K562 (cell line): ENCODE measurements around the gene CAPS. TPM values are rescaled to one million over a fixed set of nuclear protein-coding genes. Genes with fewer than 3 reads are reported as not detected.
A peak's percentile ranks its signal among the peaks of the same experiment; 100 is the strongest.

Source experiments
- ATAC-seq: fragments of 200-7000 bp; cut with Tn5 transposase; 3 replicates; pipeline ENCODE4 v1.9.1; 2020; ENCODE audit warnings: moderate library complexity
- BruUV-seq: library from RNA; stranded (reverse); fragments of 400-500 nt; replicated peaks from 2 replicates; lab custom pipeline; 2021; lab: Mats Ljungman, UMichigan
- CTCF ChIA-PET: fragments of 300-600 bp; formaldehyde crosslinking; extraction: SDS; loops from one replicate; lab custom pipeline; 2021; ENCODE audit warnings: low intra/inter-chr PET ratio; lab: Yijun Ruan, JAX
- POLR2A ChIA-PET: fragments of 300-600, 350-650 bp; sonication (Branson Sonifier 250); formaldehyde crosslinking; extraction: SDS; loops from one replicate; lab custom pipeline; 2021; ENCODE audit warnings: antibody characterized with exemption, inconsistent platforms; lab: Yijun Ruan, JAX
- DNase-seq, 4 experiments: peaks; one replicate each; pipeline versions ENCODE4 v3.0.0 to v3.0.0-alpha.2; 2011 to 2018; ENCODE audit warnings: low spot score in 3 of 4, mixed read lengths in 3 of 4; ENCODE audit errors: extremely low read depth in 1 of 4
- FAIRE-seq: peaks from 2 replicates; lab custom pipeline; 2011; peaks lifted over from hg19 to GRCh38; lab: Jason Lieb, UNC
- H2AFZ ChIP-seq: 2 replicates; pipeline ENCODE4 v1.6.0; 2011; ENCODE audit warnings: low read depth, low read length, control low read depth, inconsistent platforms
- H3K27ac ChIP-seq: fragments of 200-600 bp; 3 replicates; pipeline ENCODE4 v1.8.0; 2011; ENCODE audit warnings: low read depth, mild to moderate bottlenecking, control low read depth, inconsistent platforms, low read length, moderate library complexity, mixed read lengths; ENCODE audit errors: extremely low read depth
- H3K27me3 ChIP-seq, 2 experiments: fragments of 300-600 bp in 1 of 2; 2 replicates in 1 of 2; 3 replicates in 1 of 2; pipeline versions ENCODE4 v1.6.0 to v1.8.0; 2011; ENCODE audit warnings: inconsistent platforms in 2 of 2, low read length in 2 of 2, mild to moderate bottlenecking in 1 of 2, mixed read lengths in 1 of 2, moderate library complexity in 1 of 2; ENCODE audit not compliant: control insufficient read depth in 2 of 2, insufficient read depth in 2 of 2
- H3K36me3 ChIP-seq: fragments of 300-600 bp; 3 replicates; pipeline ENCODE4 v1.8.0; 2011; ENCODE audit warnings: mild to moderate bottlenecking, low read length, inconsistent platforms; ENCODE audit not compliant: control insufficient read depth, insufficient read depth
- H3K4me1 ChIP-seq, 2 experiments: fragments of 200-600 bp in 1 of 2; replicated peaks in 1 of 2; 2 replicates in 1 of 2; 3 replicates in 1 of 2; pipeline versions ENCODE4 v1.5.1 to v1.8.0; 2011; ENCODE audit warnings: inconsistent platforms in 2 of 2, low read length in 2 of 2, mild to moderate bottlenecking in 1 of 2, mixed read lengths in 1 of 2, moderate library complexity in 1 of 2; ENCODE audit not compliant: control insufficient read depth in 2 of 2, insufficient read depth in 2 of 2
- H3K4me2 ChIP-seq: 2 replicates; pipeline ENCODE4 v1.6.1; 2011; ENCODE audit warnings: low read length, control low read depth, inconsistent platforms, mixed read lengths; ENCODE audit not compliant: insufficient read depth
- H3K4me3 ChIP-seq: fragments of 200-600 bp; sonication (generic), shearing (Covaris generic); 2 replicates; pipeline ENCODE4 v1.5.1; 2016; ENCODE audit warnings: control low read depth, inconsistent platforms
- H3K79me2 ChIP-seq: fragments of 200-600 bp; 3 replicates; pipeline ENCODE4 v1.8.0; 2011; ENCODE audit warnings: low read length, inconsistent platforms; ENCODE audit not compliant: control insufficient read depth, insufficient read depth
- H3K9ac ChIP-seq, 2 experiments: 2 replicates each; pipeline versions ENCODE4 v1.6.0 to v1.6.1; 2011; ENCODE audit warnings: low read depth in 2 of 2, low read length in 2 of 2, control low read depth in 1 of 2, inconsistent platforms in 1 of 2, mild to moderate bottlenecking in 1 of 2, mixed read lengths in 1 of 2; ENCODE audit not compliant: insufficient read depth in 1 of 2
- H3K9me1 ChIP-seq: one replicate; pipeline ENCODE4 v1.6.0; 2011; ENCODE audit warnings: inconsistent platforms, mild to moderate bottlenecking, low read length, moderate library complexity; ENCODE audit not compliant: control insufficient read depth, insufficient read depth
- H3K9me3 ChIP-seq: replicated peaks from 2 replicates; pipeline ENCODE4 v1.5.1; 2011; ENCODE audit warnings: low read depth, low read length, inconsistent platforms; ENCODE audit not compliant: control insufficient read depth, insufficient read depth
- H4K20me1 ChIP-seq: replicated peaks from 2 replicates; pipeline ENCODE4 v1.6.1; 2011; ENCODE audit warnings: low read length, inconsistent platforms, mixed read lengths; ENCODE audit not compliant: control insufficient read depth, insufficient read depth
- ARID2 ChIP-seq: fragments of 450-650 bp; IDR thresholded peaks from 2 replicates; pipeline ENCODE4 v1.6.1; 2017; ENCODE audit warnings: antibody characterized with exemption, mild to moderate bottlenecking
- MECOM ChIP-seq: fragments of 250-450 bp; sonication (Bioruptor Pico); IDR thresholded peaks from 2 replicates; pipeline ENCODE4 v1.8.0; 2022; ENCODE audit warnings: inconsistent platforms
- MEF2A ChIP-seq: IDR thresholded peaks from 2 replicates; pipeline ENCODE4 v1.6.1; 2011; ENCODE audit warnings: low read depth, mild to moderate bottlenecking, low read length, moderate library complexity; ENCODE audit not compliant: control insufficient read depth
- SIX5 ChIP-seq, 2 experiments: IDR thresholded peaks; 2 replicates each; pipeline ENCODE4 v1.6.1; 2011; ENCODE audit warnings: low read length in 2 of 2, borderline replicate concordance in 1 of 2, low read depth in 1 of 2, mild to moderate bottlenecking in 1 of 2, moderate library complexity in 1 of 2; ENCODE audit not compliant: insufficient read depth in 1 of 2
- ZFP36 ChIP-seq: fragments of 150-350 bp; IDR thresholded peaks from 2 replicates; pipeline ENCODE4 v1.6.1; 2018; ENCODE audit warnings: low read length, low read depth; ENCODE audit not compliant: partially characterized antibody
- ZNF609 ChIP-seq: sonication (generic); formaldehyde crosslinking; IDR thresholded peaks from 2 replicates; pipeline ENCODE4 v1.8.1; 2023; ENCODE audit warnings: missing genetic modification reagents, mild to moderate bottlenecking, borderline replicate concordance
- WGBS: fragments of 100-300 bp; shearing (Covaris generic); methylation state at CpG from one replicate; pipeline ENCODE4 v1.1.6; 2016; ENCODE audit warnings: low coverage, mixed read lengths; ENCODE audit not compliant: insufficient coverage; ENCODE audit errors: missing lambda C conversion rate; 5-methylcytosine and 5-hydroxymethylcytosine counted together
- in situ Hi-C: fragments of 300-500 bp; cut with MboI; formaldehyde crosslinking; loops from 4 replicates; pipeline ENCODE4 v1.15.0; 2018; ENCODE audit warnings: inconsistent platforms, mixed read lengths
- intact Hi-C: fragments of 100-400 bp; cut with micrococcal nuclease; formaldehyde crosslinking; loops from 2 replicates; pipeline ENCODE4 v1.14.2; 2022
- polyA plus RNA-seq, 8 experiments: library from polyadenylated mRNA; depleted of rRNA in 4 of 8; stranded (reverse) in 5 of 8; unstranded in 3 of 8; fragments of >200 nt; fragmentation: Nextera tagmentation in 2 of 8; fragmentation: Illumina TruSeq in 1 of 8; extraction: Ambion mirVana in 2 of 8; extraction: Trizol in 1 of 8; gene quantifications; 2 replicates each; pipeline versions ENCODE4 v1.2.1 to v1.2.3, GENCODE V29; 2011 to 2014; ENCODE audit warnings: inconsistent platforms in 1 of 8, missing spikeins in 1 of 8
- total RNA-seq, 7 experiments: library from RNA; depleted of rRNA in 6 of 7; stranded (reverse); fragments of >200 nt in 6 of 7; fragmentation: Illumina TruSeq in 2 of 7; extraction: Trizol in 2 of 7; gene quantifications; 2 replicates each; pipeline versions ENCODE4 v1.2.1 to v1.2.3, GENCODE V29; 2011 to 2021; ENCODE audit warnings: low replicate concordance in 1 of 7
- TF ChIP-seq, protein P1 (sequence below): sonication (generic); formaldehyde crosslinking; IDR thresholded peaks from 2 replicates; pipeline ENCODE4 v1.8.1; 2023; ENCODE audit warnings: mild to moderate bottlenecking, missing genetic modification reagents

The CAPS gene
- total and polyA plus RNA-seq, 9 of the 15 experiments (the other 6 are each of a cell fraction or from before 2014, with no cell fraction given) = 0.15 to 4.0 (median 0.91) TPM

DNA sequence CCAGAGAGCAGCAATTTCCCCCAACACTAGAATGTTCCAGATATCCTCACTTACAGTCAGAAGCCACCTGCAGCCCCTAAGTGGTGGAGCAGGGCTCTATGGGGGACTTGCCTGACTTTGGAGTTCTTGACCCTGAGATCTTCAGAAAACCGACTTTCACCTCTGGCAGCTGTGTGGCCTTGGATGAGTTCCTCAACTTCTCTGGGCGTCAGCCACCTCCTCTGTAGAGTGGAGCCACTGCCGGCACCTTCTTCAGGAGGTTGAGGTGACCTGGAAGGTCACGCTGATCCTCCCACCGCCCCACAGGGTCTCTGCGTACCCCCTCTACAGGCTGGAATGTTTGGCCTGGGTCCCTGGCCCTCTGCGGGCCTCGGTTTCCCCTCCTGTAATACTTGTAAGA lies 36.6 kb upstream of the CAPS start:
- intact Hi-C loops = no loop called here
- FAIRE-seq = no peak
- 9% methylated on average over 8 of the region's 8 CpGs for WGBS

GRCh38 chr19:5877882-5878281 lies 36.2 kb upstream of the CAPS start:
- FAIRE-seq (no peak), ATAC-seq (no peak), DNase-seq (no peak)
- H3K27me3 ChIP-seq = peaks cover 12 to 42% of the 10 kb centered on the region in 2 experiments; a peak in 3 of 5 replicates
- CTCF ChIA-PET = no interaction called here
- peaks cover 0 to 11% of the 10 kb centered on the region in 2 experiments; a peak in 2 of 5 replicates for H3K4me1 ChIP-seq
- H3K27ac ChIP-seq = no peak overlapping the region
- no peaks in the 10 kb centered on the region for H3K36me3 ChIP-seq
- no peaks in the 10 kb centered on the region for H3K9me3 ChIP-seq
- in situ Hi-C loops = no loop called here
- no peaks in the 10 kb centered on the region for H3K9me1 ChIP-seq
- intact Hi-C loops = no loop called here
- no peak overlapping the region for H3K4me2 ChIP-seq
- H2AFZ ChIP-seq = no peak overlapping the region
- H3K9ac ChIP-seq = no peak overlapping the region
- POLR2A ChIA-PET = interaction anchor here (0.9 kb wide), 1 partner anchor 22 kb away, joined by 3 read pairs; no protein-coding TSS in a partner anchor
- no peaks in the 10 kb centered on the region for H3K79me2 ChIP-seq
- no TSS peak for BruUV-seq
- H4K20me1 ChIP-seq = no peaks in the 10 kb centered on the region
- no peak overlapping the region for H3K4me3 ChIP-seq
- 11% methylated on average over 9 of the region's 9 CpGs for WGBS
- TF ChIP-seq ZNF609 (CRISPR knock-in tag) (no peak), MECOM (CRISPR knock-in tag) (no peak), MEF2A (no peak), ARID2 (no peak)

More for the DNA sequence above, 36.6 kb upstream of the CAPS start:
- H3K9me1 ChIP-seq = no peaks in the 10 kb centered on the region
- peaks cover 0 to 11% of the 10 kb centered on the region in 2 experiments; a peak in 2 of 5 replicates for H3K4me1 ChIP-seq
- no peaks in the 10 kb centered on the region for H4K20me1 ChIP-seq
- no peak overlapping the region for H3K4me3 ChIP-seq
- ATAC-seq (no peak), DNase-seq (no peak)
- H3K9ac ChIP-seq = no peak overlapping the region
- peaks cover 12 to 39% of the 10 kb centered on the region in 2 experiments; a peak in 3 of 5 replicates for H3K27me3 ChIP-seq
- H3K4me2 ChIP-seq = no peak overlapping the region
- no peak overlapping the region for H3K27ac ChIP-seq
- ChIA-PET CTCF (no interaction called here), POLR2A (no interaction called here)
- no peaks in the 10 kb centered on the region for H3K9me3 ChIP-seq
- H3K36me3 ChIP-seq = no peaks in the 10 kb centered on the region
- TF ChIP-seq SIX5 (IDR thresholded peaks at IDR 0.05; ENCODE audit: borderline replicate concordance in 1 of 2, insufficient read depth in 1 of 2, low read depth in 1 of 2, low read length in 2 of 2) (no peak), ZFP36 (peak; percentile 51)
- TF ChIP-seq, protein P1, sequence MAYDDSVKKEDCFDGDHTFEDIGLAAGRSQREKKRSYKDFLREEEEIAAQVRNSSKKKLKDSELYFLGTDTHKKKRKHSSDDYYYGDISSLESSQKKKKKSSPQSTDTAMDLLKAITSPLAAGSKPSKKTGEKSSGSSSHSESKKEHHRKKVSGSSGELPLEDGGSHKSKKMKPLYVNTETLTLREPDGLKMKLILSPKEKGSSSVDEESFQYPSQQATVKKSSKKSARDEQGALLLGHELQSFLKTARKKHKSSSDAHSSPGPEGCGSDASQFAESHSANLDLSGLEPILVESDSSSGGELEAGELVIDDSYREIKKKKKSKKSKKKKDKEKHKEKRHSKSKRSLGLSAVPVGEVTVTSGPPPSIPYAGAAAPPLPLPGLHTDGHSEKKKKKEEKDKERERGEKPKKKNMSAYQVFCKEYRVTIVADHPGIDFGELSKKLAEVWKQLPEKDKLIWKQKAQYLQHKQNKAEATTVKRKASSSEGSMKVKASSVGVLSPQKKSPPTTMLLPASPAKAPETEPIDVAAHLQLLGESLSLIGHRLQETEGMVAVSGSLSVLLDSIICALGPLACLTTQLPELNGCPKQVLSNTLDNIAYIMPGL = no peak
- TF ChIP-seq, all 486 proteins: peak for 1
- H2AFZ ChIP-seq = no peak overlapping the region
- in situ Hi-C loops = no loop called here
- no peaks in the 10 kb centered on the region for H3K79me2 ChIP-seq
- BruUV-seq = no TSS peak
